HCT116 (cell line): ENCODE measurements around the gene DLEC1.

ENCODE experiments used
- CEBPB ChIP-seq: IDR thresholded peaks from 2 replicates; pipeline ENCODE4 v1.6.1; 2012; ENCODE audit warnings: low read depth
- CTCF ChIP-seq, 3 experiments: fragments of 200-600 bp in 1 of 3; sonication (generic) in 1 of 3; IDR thresholded peaks in 2 of 3; conservative IDR thresholded peaks in 1 of 3; 2 replicates each; pipeline ENCODE4 v1.5.1; 2012 to 2017; ENCODE audit warnings: low read depth in 2 of 3, low read length in 2 of 3, antibody characterized with exemption in 1 of 3, borderline replicate concordance in 1 of 3, control low read depth in 1 of 3, mild to moderate bottlenecking in 1 of 3, mixed read lengths in 1 of 3, mixed run types in 1 of 3, moderate library complexity in 1 of 3; ENCODE audit not compliant: insufficient read depth in 1 of 3
- EZH2 ChIP-seq: fragments of 200-600 bp; sonication (generic); IDR thresholded peaks from 2 replicates; pipeline ENCODE4 v1.6.1; 2017; ENCODE audit warnings: antibody characterized with exemption, mixed run types
- EZH2phosphoT487 ChIP-seq: fragments of 200-600 bp; IDR thresholded peaks from 2 replicates; pipeline ENCODE4 v1.6.1; 2018; ENCODE audit warnings: antibody characterized with exemption, borderline replicate concordance
- FOSL1 ChIP-seq: IDR thresholded peaks from 2 replicates; pipeline ENCODE4 v1.6.1; 2012; ENCODE audit warnings: low read depth
- POLR2A ChIP-seq: IDR thresholded peaks from 2 replicates; pipeline ENCODE4 v1.7.0; 2011; ENCODE audit warnings: borderline replicate concordance; ENCODE audit not compliant: insufficient read depth, insufficient read length; ENCODE audit errors: extremely low read depth
- POLR2AphosphoS5 ChIP-seq: IDR thresholded peaks from 2 replicates; pipeline ENCODE4 v1.6.1; 2011; ENCODE audit warnings: mild to moderate bottlenecking, low read depth, low read length, moderate library complexity
- REST ChIP-seq: IDR thresholded peaks from 2 replicates; pipeline ENCODE4 v1.6.1; 2012; ENCODE audit warnings: low read depth
- SIN3A ChIP-seq: IDR thresholded peaks from 2 replicates; pipeline ENCODE4 v1.6.1; 2012; ENCODE audit warnings: low read depth
- SP1 ChIP-seq: IDR thresholded peaks from 2 replicates; pipeline ENCODE4 v1.6.1; 2012; ENCODE audit warnings: low read depth
- TCF7L2 ChIP-seq: IDR thresholded peaks from 2 replicates; pipeline ENCODE4 v1.7.0; 2011; ENCODE audit warnings: borderline replicate concordance, inconsistent platforms; ENCODE audit not compliant: insufficient read depth, insufficient read length; ENCODE audit errors: extremely low read depth
- YY1 ChIP-seq: IDR thresholded peaks from 2 replicates; pipeline ENCODE4 v1.6.1; 2011; ENCODE audit warnings: low read length, low read depth, moderate library complexity, mild to moderate bottlenecking; ENCODE audit not compliant: insufficient replicate concordance; ENCODE audit errors: extremely low read depth
- TF ChIP-seq, protein P1 (sequence below): IDR thresholded peaks from 2 replicates; pipeline ENCODE4 v1.6.1; 2012

- TF ChIP-seq EZH2 (no peak), REST (no peak), POLR2A (no peak), POLR2AphosphoS5 (no peak), CTCF (IDR thresholded peaks at IDR 0.05 in 2 of 3, conservative IDR thresholded peaks at IDR 0.05 in 1 of 3; ENCODE audit: borderline replicate concordance in 1 of 3, insufficient read depth in 1 of 3, low read depth in 2 of 3, low read length in 2 of 3) (no peak), CEBPB (no peak), TCF7L2 (no peak), EZH2phosphoT487 (no peak), YY1 (no peak), SP1 (no peak), SIN3A (no peak), FOSL1 (no peak)
- TF ChIP-seq, protein P1, sequence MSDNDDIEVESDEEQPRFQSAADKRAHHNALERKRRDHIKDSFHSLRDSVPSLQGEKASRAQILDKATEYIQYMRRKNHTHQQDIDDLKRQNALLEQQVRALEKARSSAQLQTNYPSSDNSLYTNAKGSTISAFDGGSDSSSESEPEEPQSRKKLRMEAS: no peak
These were observed 51.4 kb downstream of the DLEC1 start for GRCh38 chr3:38090453-38090852.
